Suprapubic skin (tissue), 3 donors: ENCODE measurements around the gene PTPRH.

Experiments used
- CTCF ChIP-seq, 2 donors: fragments of 200-600 bp in 1 of 2; fragments of 450-650 bp in 1 of 2; sonication (generic) in 1 of 2; IDR thresholded peaks; one replicate each; pipeline ENCODE4 v1.5.1; 2016 to 2019; ENCODE audit warnings: antibody characterized with exemption in 2 of 2, mild to moderate bottlenecking in 1 of 2, moderate library complexity in 1 of 2
- POLR2A ChIP-seq, 2 donors: fragments of 450-650 bp; IDR thresholded peaks; one replicate each; pipeline ENCODE4 v1.6.1; 2017; ENCODE audit warnings: antibody characterized with exemption in 2 of 2, mild to moderate bottlenecking in 2 of 2, moderate library complexity in 2 of 2

- TF ChIP-seq POLR2A (IDR thresholded peaks at IDR 0.05), result no peak
- TF ChIP-seq CTCF (IDR thresholded peaks at IDR 0.05), result no peak
Observed at GRCh38 chr19:55153652-55154264, 55.5 kb downstream of the PTPRH start.
